ENCODE data around the gene TBCA.
"Not testable (repeated sequence)": the region's sequence is repeated elsewhere in the genome, so short reads cannot be mapped to it uniquely, and the experiment has no call there.

The TBCA gene

GRCh38 chr5:77773734-77774280, 2.3 kb downstream of the TBCA start:
- DNase-seq (ENCODE audit: low read depth, low spot score) = no peak

GRCh38 chr5:77772729-77773128, 3.4 kb downstream of the TBCA start:
- no peak for DNase-seq (ENCODE audit: low read depth, low spot score)

GRCh38 chr5:77771452-77771851, 4.7 kb downstream of the TBCA start:
- DNase-seq (ENCODE audit: low read depth, low spot score) = no peak

GRCh38 chr5:77770293-77771005, 5.7 kb downstream of the TBCA start:
- DNase-seq (ENCODE audit: low read depth, low spot score) = no peak

GRCh38 chr5:77768978-77769377, 7.2 kb downstream of the TBCA start:
- no peak for DNase-seq (ENCODE audit: low read depth, low spot score)

GRCh38 chr5:77767301-77767700, 8.8 kb downstream of the TBCA start:
- DNase-seq (ENCODE audit: low read depth, low spot score) = no peak

- no peak for DNase-seq (ENCODE audit: low read depth, low spot score)
Observed at GRCh38 chr5:77761606-77762005, 14.5 kb downstream of the TBCA start.

- DNase-seq (ENCODE audit: low read depth, low spot score) = no peak
Observed at GRCh38 chr5:77758141-77758938, 17.8 kb downstream of the TBCA start.

- DNase-seq (ENCODE audit: low read depth, low spot score) = no peak
Observed at GRCh38 chr5:77751328-77752023, 24.7 kb downstream of the TBCA start.

- not testable (repeated sequence) for DNase-seq (ENCODE audit: low read depth, low spot score)
Observed at GRCh38 chr5:77750928-77751327, 25.2 kb downstream of the TBCA start.

GRCh38 chr5:77748160-77748559, 28.0 kb downstream of the TBCA start:
- DNase-seq (ENCODE audit: low read depth, low spot score) = no peak

- DNase-seq (ENCODE audit: low read depth, low spot score) = no peak
Observed at GRCh38 chr5:77744116-77744515, 32.0 kb downstream of the TBCA start.

- DNase-seq (ENCODE audit: low read depth, low spot score) = no peak
Observed at GRCh38 chr5:77743181-77743580, 33.0 kb downstream of the TBCA start.

GRCh38 chr5:77741608-77742007, 34.5 kb downstream of the TBCA start:
- DNase-seq (ENCODE audit: low read depth, low spot score) = no peak

GRCh38 chr5:77734885-77735284, 41.3 kb downstream of the TBCA start:
- no peak for DNase-seq (ENCODE audit: low read depth, low spot score)

GRCh38 chr5:77733130-77733529, 43.0 kb downstream of the TBCA start:
- no peak for DNase-seq (ENCODE audit: low read depth, low spot score)

- no peak for DNase-seq (ENCODE audit: low read depth, low spot score)
Observed at GRCh38 chr5:77727190-77727589, 48.9 kb downstream of the TBCA start.

GRCh38 chr5:77725616-77726015, 50.5 kb downstream of the TBCA start:
- no peak for DNase-seq (ENCODE audit: low read depth, low spot score)

GRCh38 chr5:77724934-77725333, 51.2 kb downstream of the TBCA start:
- no peak for DNase-seq (ENCODE audit: low read depth, low spot score)

- DNase-seq (ENCODE audit: low read depth, low spot score) = no peak
Observed at GRCh38 chr5:77719666-77720363, 56.3 kb downstream of the TBCA start.

- no peak for DNase-seq (ENCODE audit: low read depth, low spot score)
Observed at GRCh38 chr5:77718934-77719610, 57.1 kb downstream of the TBCA start.

All from smooth muscle cell of the brain vasculature (primary cell).